ENCODE results near the gene KDM4B. TPM values are rescaled to one million over a fixed set of nuclear protein-coding genes. Genes with fewer than 3 reads are reported as not detected.
A peak's percentile ranks its signal among the peaks of the same experiment; 100 is the strongest.

The KDM4B gene
- total RNA-seq, 1 experiment from 2014 or later, result 43.7 TPM

GRCh38 chr19:5035793-5036697 is 67.1 kb downstream of the KDM4B start:
- H3K27me3 Mint-ChIP-seq (ENCODE audit: low read depth), result no peaks in the 10 kb centered on the region
- H3K36me3 Mint-ChIP-seq (ENCODE audit: insufficient read depth in 1 of 3, low read depth in 3 of 3), result peaks cover 8 to 34% (median 31%) of the 10 kb centered on the region in 3 experiments
- H3K23ac ChIP-seq (ENCODE audit: insufficient read length, low read depth, low read length), result no peak overlapping the region
- no peak overlapping the region for H3K27ac ChIP-seq (ENCODE audit: insufficient read length, low read depth, low read length)
- H2BK120ac ChIP-seq (ENCODE audit: low read depth, low read length, poor library complexity, severe bottlenecking), result no peak overlapping the region
- no peak overlapping the region for H3K4me3 Mint-ChIP-seq
- no peak overlapping the region for H2AFZ ChIP-seq (ENCODE audit: low read length)
- no peaks in the 10 kb centered on the region for H3K4me1 ChIP-seq (ENCODE audit: insufficient read depth, low read length)
- H3K4ac ChIP-seq (ENCODE audit: low read depth, low read length), result no peak overlapping the region
- H4K91ac ChIP-seq (ENCODE audit: insufficient read length, low read depth, low read length), result no peak overlapping the region
- H4K5ac ChIP-seq (ENCODE audit: insufficient read length, low read depth, low read length), result no peak overlapping the region
- no peak overlapping the region for H3T11ph ChIP-seq (ENCODE audit: low read length)
- H3K9ac ChIP-seq (ENCODE audit: extremely low read depth, insufficient read length, low read length), result no peak overlapping the region
- H2AK5ac ChIP-seq (ENCODE audit: insufficient read length, low read length), result no peak overlapping the region
- DNase-seq, result no peak
- no peaks in the 10 kb centered on the region for H3K9me3 Mint-ChIP-seq
- no peak overlapping the region; the same call in 1 of the 2 replicates for H3K14ac ChIP-seq (ENCODE audit: insufficient read depth, low read length)
- H3K27ac Mint-ChIP-seq, result peak overlapping the region in 1 of 3 experiments; percentile 44; a peak in 1 of 7 replicates
- no peak overlapping the region for H2BK12ac ChIP-seq (ENCODE audit: insufficient read length, low read depth, low read length)
- TF ChIP-seq, protein P1, sequence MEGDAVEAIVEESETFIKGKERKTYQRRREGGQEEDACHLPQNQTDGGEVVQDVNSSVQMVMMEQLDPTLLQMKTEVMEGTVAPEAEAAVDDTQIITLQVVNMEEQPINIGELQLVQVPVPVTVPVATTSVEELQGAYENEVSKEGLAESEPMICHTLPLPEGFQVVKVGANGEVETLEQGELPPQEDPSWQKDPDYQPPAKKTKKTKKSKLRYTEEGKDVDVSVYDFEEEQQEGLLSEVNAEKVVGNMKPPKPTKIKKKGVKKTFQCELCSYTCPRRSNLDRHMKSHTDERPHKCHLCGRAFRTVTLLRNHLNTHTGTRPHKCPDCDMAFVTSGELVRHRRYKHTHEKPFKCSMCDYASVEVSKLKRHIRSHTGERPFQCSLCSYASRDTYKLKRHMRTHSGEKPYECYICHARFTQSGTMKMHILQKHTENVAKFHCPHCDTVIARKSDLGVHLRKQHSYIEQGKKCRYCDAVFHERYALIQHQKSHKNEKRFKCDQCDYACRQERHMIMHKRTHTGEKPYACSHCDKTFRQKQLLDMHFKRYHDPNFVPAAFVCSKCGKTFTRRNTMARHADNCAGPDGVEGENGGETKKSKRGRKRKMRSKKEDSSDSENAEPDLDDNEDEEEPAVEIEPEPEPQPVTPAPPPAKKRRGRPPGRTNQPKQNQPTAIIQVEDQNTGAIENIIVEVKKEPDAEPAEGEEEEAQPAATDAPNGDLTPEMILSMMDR (conservative IDR thresholded peaks at IDR 0.05), result no peak
- H3K4me2 ChIP-seq (ENCODE audit: insufficient read depth, insufficient read length, low read length), result no peak overlapping the region
- no peak overlapping the region for H3K18ac ChIP-seq (ENCODE audit: insufficient read length, low read depth, low read length)
- H3K23me2 ChIP-seq (ENCODE audit: insufficient read length, low read depth, low read length, poor library complexity, severe bottlenecking), result no peaks in the 10 kb centered on the region
- no peak overlapping the region for H4K8ac ChIP-seq (replicated peaks; ENCODE audit: insufficient read length, low read depth, low read length)
- no peaks in the 10 kb centered on the region for H3K79me2 ChIP-seq (ENCODE audit: insufficient read depth, low read length)
- no peaks in the 10 kb centered on the region for H3K27me3 ChIP-seq (ENCODE audit: insufficient read depth, low read length)
- no CpG with 5 or more reads among the region's 36 CpGs for WGBS (ENCODE audit: extremely low coverage, insufficient read length, low lambda C conversion rate)
- H2BK5ac ChIP-seq (ENCODE audit: insufficient read length, low read length), result no peak overlapping the region
- no peaks in the 10 kb centered on the region for H3K79me1 ChIP-seq (ENCODE audit: insufficient read depth, low read depth, low read length, poor library complexity, severe bottlenecking)
- H3K4me1 Mint-ChIP-seq, result peaks cover 0 to 8% of the 10 kb centered on the region in 2 experiments; a peak in 3 of 4 replicates
- no peak overlapping the region for H2BK20ac ChIP-seq (ENCODE audit: low read depth, low read length, poor library complexity, severe bottlenecking)
- no peaks in the 10 kb centered on the region for H4K20me1 ChIP-seq (ENCODE audit: control insufficient read depth, insufficient read depth, insufficient read length)
- H3K9me3 ChIP-seq (ENCODE audit: control insufficient read depth, low read depth, low read length), result no peaks in the 10 kb centered on the region
- H2BK15ac ChIP-seq (ENCODE audit: low read depth, low read length), result no peak overlapping the region
- H3K56ac ChIP-seq (ENCODE audit: insufficient read length, low read depth, low read length), result no peak overlapping the region
